NOMO-1 treated with DMSO at 0.1 percent for 48 hours (cell line): ENCODE results near the gene SLC22A1.

Source experiments
- DNase-seq: peaks from one replicate; lab custom pipeline; 2025; ENCODE audit not compliant: unreplicated experiment; lab: John Stamatoyannopoulos, UW

Gene SLC22A1

GRCh38 chr6:160170018-160170680 is 48.5 kb downstream of the SLC22A1 start:
- DNase-seq, result no peak

GRCh38 chr6:160172704-160173103 is 51.1 kb downstream of the SLC22A1 start:
- DNase-seq, result no peak

GRCh38 chr6:160173806-160174527 is 52.4 kb downstream of the SLC22A1 start:
- DNase-seq, result no peak

- DNase-seq, result no peak
These were observed 53.1 kb downstream of the SLC22A1 start for GRCh38 chr6:160174681-160175080.

GRCh38 chr6:160177220-160177619 is 55.6 kb downstream of the SLC22A1 start:
- no peak for DNase-seq

GRCh38 chr6:160178271-160178670 is 56.7 kb downstream of the SLC22A1 start:
- no peak for DNase-seq

GRCh38 chr6:160180706-160181105 is 59.1 kb downstream of the SLC22A1 start:
- DNase-seq, result no peak

- DNase-seq, result no peak
These were observed 67.2 kb downstream of the SLC22A1 start for GRCh38 chr6:160188773-160189172.

GRCh38 chr6:160190081-160190480 is 68.5 kb downstream of the SLC22A1 start:
- DNase-seq, result no peak

GRCh38 chr6:160190973-160191372 is 69.4 kb downstream of the SLC22A1 start:
- DNase-seq, result no peak

- DNase-seq, result no peak
These were observed 71.2 kb downstream of the SLC22A1 start for GRCh38 chr6:160192840-160193239.

- no peak for DNase-seq
These were observed 73.2 kb downstream of the SLC22A1 start for GRCh38 chr6:160194808-160195207.

GRCh38 chr6:160197662-160198061 is 76.0 kb downstream of the SLC22A1 start:
- no peak for DNase-seq

- DNase-seq, result no peak
These were observed 77.1 kb downstream of the SLC22A1 start for GRCh38 chr6:160198606-160199211.

- no peak for DNase-seq
These were observed 79.4 kb downstream of the SLC22A1 start for GRCh38 chr6:160201061-160201460.

GRCh38 chr6:160202411-160202810 is 80.8 kb downstream of the SLC22A1 start:
- no peak for DNase-seq

GRCh38 chr6:160203076-160203475 is 81.5 kb downstream of the SLC22A1 start:
- DNase-seq, result no peak

- no peak for DNase-seq
These were observed 81.9 kb downstream of the SLC22A1 start for GRCh38 chr6:160203522-160203921.

GRCh38 chr6:160203953-160204352 is 82.3 kb downstream of the SLC22A1 start:
- no peak for DNase-seq

- DNase-seq, result no peak
These were observed 83.1 kb downstream of the SLC22A1 start for GRCh38 chr6:160204710-160205109.

GRCh38 chr6:160207618-160208017 is 86.0 kb downstream of the SLC22A1 start:
- DNase-seq, result no peak
